Daoy (cell line): ENCODE data around the gene DEFB123. TPM values are rescaled to one million over a fixed set of nuclear protein-coding genes. Genes with fewer than 3 reads are reported as not detected.
A peak's percentile ranks its signal among the peaks of the same experiment; 100 is the strongest.
"Not testable (repeated sequence)": the region's sequence is repeated elsewhere in the genome, so short reads cannot be mapped to it uniquely, and the experiment has no call there.

Experiments used
- DNase-seq: peaks from one replicate; pipeline ENCODE4 v3.0.0-alpha.2; 2015; ENCODE audit warnings: low read depth
- total RNA-seq: library from RNA; depleted of rRNA; stranded (reverse); fragments of >200 nt; shearing (Covaris generic); gene quantifications from 2 replicates; pipeline ENCODE4 v1.2.3, GENCODE V29; 2014; rRNA removed

Gene DEFB123, protein sequence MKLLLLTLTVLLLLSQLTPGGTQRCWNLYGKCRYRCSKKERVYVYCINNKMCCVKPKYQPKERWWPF
- not detected in 2 replicates for total RNA-seq

DNA sequence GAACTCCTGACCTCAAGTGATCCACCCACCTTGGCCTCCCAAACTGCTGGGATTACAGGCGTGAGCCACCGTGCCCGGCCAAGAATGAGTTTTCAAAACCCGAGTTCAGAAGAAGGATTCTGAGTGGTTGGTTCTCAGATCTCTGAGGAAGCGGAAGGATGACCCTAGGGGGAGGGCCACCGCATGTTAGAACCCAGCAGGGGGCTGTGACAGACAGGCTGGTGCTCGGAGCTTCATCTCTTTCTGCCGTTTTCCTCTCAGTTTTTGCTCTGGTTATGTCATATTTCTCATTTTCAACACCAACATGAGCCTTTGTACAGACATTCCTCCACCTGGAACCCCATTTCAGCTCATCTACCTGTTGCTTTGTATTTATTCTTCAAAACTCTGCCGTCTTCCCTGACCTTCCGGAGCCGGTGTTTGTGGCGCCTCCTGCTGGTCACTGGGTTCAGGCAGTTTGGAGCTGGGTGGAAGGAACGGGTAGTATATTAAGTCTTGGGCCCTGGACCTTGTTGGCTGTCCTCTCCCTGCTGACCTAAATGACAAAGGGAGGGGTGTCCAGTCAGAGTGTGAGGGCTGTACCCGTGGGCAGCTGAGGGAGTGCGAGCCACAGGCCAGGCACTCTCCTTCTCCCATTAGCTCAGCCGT lies at the start of gene DEFB123:
Gene DEFB123, plus strand, starts transcription at position 621 of the 648 bp plus-strand sequence. CDS start 67 bp downstream, outside the sequence.
- DNase-seq, result peak; percentile 7

DNA sequence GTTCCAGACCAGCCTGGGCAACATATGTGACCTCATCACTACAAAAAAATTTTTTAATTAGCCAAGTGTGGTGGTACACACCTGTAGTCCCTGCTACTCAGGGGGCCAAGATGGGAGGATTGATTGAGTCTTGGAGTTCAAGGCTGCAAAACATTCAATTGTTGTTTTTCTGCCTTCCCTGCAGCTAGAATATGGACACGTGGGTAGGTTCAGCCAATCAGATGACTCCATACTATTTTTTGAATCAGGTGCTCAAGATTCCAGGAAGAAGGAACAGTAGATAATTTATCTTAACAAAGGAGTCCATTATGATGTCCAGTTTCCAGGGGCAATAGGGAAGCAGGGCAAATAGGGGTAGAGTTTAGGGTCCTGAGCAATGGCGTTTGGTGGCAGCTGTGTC lies 47.6 kb upstream of the DEFB123 start:
- no peak for DNase-seq

DNA sequence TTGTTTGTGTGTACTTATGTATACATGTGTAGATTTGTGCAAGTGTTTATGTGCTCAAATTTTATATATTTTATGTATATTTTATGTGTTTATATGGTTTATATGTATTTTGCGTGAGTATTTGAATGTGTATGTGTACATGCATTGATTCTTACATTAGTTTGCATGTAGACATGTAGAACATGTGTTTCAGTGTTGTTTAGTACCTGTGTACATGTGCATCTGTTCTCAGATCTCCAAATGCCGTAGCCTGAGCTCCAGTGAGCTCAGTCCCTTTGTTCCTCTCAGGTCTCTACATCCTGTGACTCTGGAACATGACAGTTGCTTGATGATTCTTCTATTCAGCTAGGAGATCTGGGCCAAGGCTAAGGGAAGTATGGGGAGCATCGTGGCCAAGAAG lies 45.5 kb upstream of the DEFB123 start:
- DNase-seq, result no peak

DNA sequence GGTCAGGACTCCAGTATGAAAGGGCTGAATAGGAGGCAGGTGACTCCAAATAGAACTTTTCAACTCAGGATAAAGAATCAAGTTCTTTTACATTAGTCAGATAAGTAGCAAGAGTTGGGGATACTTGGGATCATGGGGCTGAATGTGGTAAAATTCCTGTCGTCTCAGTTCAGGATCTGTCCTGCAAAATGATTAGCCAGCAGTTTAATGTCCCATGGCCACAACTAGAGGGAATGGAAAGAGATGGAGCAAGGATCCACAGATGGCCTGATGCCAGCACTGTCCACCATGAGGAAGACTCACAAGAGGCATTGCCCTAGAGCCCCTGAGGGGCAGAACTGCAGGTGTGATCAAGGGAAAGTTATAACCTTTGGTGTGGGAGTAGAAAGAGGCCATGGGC lies 36.5 kb upstream of the DEFB123 start:
- DNase-seq, result no peak

DNA sequence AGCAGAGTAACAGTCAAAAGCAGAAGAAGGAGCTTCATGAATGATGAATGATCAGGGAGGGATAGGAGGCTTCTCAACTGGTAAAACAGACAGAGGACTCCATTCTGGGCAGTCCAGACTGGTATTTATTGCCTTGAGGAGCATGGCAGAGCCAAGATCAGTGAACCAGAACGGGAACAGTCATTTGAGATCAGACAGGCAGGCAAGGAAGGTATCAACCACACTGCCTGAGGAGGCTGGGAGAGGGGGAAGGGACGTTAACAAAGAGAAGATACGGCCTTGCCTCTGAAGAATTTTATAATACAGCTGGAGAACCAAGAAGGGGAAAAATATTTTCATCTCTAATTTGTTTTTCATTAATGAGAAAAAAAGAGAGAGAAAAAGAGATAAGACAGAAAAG lies 34.3 kb upstream of the DEFB123 start, which contains the start of gene DEFB121:
Gene DEFB121, minus strand, starts transcription at position 101 of the 400 bp plus-strand sequence. Its CDS starts 63 bp downstream, at position 38.
- no peak for DNase-seq

DNA sequence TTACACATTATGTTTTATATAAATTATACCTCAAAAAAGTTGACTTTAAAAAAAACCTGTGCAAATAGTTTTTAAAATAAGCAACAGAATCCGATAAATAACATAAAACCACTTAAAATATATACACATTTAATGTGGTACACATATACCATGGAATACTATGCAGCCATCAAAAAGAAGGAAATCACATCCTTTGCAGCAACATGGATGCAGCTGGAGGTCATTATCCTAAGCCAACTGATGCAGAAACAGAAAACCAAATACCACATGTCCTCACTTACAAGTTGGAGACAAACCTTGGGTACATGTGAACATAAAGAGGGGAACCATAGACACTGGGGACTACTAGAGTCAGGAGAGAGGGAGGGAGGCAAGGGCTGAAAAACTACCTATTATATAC lies 30.4 kb upstream of the DEFB123 start:
- no peak for DNase-seq

DNA sequence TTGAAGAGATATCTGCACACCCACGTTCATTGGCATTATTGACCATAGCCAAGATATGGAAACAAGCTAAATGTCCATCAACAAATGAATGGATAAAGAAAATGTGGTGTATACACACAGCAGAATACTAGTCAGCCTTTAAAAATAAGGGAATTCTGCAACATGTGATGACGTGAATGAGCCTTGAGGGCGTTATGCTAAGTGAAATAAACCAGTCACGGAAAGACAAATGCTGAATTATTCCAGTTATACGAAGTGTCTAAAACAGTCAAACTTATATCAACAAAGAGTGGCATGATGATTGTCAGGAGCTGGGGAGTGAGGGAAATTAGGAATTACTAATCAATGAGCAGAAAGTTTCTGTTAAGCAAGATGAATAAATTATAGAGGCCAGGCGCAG lies 26.1 kb upstream of the DEFB123 start:
- no peak for DNase-seq

DNA sequence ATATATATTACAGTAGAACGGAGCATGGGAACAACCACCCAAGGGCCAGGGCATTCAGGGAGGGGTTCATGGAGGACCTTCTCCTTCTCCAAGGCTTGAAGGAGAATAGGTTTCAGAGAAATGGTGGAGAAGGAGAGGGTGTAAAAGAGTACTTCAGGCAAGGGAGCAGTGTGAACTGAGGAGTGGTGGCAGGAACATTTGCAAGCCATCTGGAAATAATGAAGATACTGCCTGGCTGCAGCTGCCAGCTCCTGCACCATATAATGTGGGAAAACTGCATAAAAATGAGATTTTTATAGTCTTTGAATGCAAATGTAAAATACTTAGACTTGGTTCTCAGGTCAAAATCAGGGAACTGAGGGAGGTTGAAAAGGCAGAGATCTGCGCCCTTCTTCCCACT lies 24.8 kb upstream of the DEFB123 start:
- no peak for DNase-seq

DNA sequence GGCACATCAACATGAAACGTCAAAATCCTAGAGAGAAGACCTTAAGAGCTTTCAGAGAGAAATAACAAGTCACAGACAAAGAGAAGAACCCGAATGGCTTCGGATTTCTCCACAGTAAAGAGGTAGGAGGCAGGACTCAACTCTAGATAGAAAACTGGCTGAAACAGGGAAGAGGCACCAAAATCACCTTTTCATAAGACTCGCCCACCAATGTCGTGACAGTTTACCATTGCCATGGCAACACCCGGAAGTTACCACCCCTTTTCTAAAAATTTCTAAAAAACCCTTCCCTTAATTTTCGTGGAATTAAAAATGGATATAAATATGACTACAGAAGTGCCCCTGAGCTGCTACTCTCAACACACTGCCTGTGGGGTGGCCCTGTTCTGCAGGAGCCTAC lies 22.1 kb upstream of the DEFB123 start:
- no peak for DNase-seq

DNA sequence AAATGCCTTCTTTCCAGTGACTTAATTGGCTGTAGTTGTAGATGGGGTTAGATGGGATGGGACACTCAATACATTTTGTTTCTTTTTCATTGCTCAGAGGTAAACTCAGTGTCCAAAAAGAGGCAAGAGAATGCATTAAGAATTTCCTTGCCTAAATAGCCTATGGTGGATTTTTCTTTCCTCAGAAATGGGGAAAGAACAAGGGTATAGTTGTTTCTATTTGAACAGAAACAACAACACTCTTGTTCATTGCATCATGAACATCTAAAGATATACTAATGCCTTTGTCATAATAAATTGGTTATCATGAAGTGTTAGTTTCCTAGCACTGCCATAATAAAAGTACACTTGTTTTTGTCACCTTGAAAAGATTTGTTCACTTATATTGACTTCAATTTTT lies 14.6 kb upstream of the DEFB123 start:
- DNase-seq, result no peak

DNA sequence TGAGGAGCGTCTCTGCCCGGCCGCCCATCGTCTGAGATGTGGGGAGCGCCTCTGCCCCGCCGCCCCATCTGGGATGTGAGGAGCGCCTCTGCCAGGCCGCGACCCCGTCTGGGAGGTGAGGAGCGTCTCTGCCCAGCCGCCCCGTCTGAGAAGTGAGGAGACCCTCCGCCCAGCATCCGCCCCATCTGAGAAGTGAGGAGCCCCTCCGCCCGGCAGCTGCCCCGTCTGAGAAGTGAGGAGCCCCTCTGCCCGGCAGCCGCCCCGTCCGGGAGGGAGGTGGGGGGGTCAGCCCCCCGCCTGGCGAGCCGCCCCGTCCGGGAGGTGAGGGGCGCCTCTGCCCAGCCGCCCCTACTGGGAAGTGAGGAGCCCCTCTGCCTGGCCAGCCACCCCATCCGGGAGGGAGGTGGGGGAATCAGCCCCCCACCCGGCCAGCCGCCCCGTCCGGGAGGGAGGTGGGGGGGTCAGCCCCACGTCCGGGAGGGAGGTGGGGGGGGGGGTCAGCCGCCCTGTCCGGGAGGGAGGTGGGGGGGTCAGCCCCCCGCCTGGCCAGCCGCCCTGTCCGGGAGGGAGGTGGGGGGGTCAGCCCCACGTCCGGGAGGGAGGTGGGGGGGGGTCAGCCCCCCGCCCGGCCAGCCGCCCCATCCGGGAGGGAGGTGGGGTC lies 13.4 kb upstream of the DEFB123 start:
- not testable (repeated sequence) for DNase-seq

DNA sequence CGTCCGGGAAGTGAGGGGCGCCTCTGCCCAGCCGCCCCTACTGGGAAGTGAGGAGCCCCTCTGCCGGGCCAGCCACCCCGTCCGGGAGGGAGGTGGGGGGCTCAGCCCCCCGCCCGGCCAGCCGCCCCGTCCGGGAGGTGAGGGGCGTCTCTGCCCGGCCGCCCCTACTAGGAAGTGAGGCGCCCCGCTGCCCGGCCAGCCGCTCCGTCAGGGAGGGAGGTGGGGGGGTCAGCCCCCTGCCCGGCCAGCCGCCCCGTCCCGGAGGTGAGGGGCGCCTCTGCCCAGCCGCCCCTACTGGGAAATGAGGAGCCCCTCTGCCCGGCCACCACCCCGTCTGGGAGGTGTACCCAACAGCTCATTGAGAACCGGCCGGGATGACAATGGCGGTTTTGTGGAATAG lies 12.9 kb upstream of the DEFB123 start:
- not testable (repeated sequence) for DNase-seq

DNA sequence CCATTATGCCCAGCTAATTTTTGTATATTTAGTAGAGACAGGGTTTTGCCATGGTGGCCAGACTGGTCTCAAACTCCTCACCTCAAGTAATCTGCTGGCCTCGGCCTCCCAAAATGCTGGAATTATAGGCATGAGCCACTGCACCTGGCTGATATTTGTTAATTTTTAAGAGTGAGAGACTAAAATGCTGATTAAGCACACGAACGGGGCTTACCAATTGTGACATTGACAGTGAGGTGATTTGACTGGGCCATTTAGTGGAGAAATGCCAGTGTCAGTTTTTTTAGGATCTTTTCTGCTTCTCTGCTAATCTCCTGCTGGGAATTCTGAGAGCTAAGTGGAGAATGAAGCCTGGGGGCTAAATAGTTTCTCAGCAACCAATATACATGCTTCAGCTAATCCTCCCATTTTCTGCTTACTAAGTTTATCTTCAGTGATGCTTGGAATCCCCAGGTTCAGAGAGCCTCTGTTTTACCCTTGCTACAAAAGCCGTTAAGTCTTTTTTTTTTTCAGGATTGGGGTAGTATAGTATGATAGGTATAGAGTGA lies 9.8 kb upstream of the DEFB123 start:
- no peak for DNase-seq

DNA sequence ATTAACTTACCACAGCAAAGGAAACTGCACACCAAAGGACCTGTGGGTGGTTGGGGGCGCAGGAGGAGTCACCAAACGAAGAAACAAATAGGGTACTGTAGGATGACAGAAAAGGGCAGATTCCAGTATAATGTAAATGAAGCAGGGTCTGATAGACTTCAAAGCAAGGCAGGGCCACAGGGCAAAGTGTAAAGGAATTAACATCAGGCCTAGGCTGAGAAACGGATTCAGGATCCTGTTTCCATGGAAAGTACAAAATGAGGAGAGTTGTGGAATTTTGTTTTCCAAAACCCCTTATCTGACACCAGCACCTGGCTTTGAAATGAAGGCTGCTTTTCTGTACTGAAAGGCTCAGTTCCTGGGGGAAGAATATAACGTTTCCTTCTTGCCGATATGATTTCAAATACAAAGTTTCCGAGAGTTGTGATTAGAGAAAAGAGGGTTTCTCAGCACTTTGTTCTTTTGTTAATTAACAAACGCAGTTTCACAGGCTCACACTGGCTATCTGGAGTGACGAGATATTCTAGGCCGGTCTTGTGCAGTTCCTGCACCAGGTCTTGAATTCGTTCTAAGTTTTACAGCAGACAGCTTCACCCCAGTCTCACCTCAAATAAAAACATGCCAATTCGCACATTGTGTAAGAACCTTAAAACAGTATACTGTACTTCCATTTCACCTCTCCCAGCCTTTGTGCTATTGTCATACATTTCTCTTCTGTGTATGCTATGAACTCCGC lies 5.8 kb downstream of the DEFB123 start:
- DNase-seq, result no peak

DNA sequence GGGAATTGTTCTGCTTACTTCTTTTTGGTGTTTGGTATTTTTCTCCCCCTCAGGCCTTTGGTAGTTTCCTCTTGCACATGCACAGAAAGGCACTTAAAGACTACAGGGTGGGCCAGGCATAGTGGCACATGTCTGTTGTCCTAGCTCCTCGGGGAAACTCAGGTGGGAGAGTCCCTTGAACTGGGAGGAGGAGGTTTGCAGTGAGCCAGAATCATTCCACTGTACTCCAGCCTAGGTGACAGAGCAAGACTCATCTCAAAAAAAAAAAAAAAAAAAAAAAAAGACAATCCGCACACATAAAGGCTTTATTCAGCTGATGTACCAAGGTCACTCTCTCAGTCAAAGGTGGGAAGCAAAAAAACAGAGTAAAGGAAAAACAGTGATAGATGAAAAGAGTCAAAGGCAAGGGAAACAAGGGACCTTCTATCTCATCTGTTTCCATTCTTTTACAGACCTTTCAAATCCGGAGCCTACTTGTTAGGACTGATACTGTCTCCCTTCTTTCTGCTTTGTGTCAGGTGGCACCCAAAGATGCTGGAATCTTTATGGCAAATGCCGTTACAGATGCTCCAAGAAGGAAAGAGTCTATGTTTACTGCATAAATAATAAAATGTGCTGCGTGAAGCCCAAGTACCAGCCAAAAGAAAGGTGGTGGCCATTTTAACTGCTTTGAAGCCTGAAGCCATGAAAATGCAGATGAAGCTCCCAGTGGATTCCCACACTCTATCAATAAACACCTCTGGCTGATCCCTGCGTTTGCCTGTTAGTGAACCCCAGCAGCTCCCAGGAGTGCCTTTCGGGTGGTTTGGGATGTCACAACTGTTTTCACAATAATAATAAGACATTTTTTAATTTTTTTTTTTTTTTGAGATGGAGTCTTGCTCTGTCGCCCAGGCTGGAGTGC lies 9.3 kb downstream of the DEFB123 start:
- no peak for DNase-seq

DNA sequence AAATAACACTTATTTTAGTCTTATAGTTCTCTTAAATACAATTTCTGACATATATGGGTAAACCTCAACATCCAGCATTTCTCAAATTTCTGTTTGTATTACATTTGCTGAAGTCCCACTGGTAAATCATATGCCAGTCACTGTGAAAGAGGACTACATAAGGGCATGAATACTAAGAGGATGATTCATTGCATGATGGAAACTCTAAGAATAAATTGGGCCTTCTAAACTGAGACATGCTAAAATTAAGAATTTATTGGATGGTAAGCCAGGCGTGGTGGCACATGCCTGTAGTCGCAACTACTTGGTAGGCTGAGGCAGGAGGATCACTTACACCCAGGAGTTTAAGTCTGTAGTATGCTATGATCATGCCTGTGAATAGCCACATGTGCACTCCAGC lies 12.1 kb downstream of the DEFB123 start:
- DNase-seq, result no peak

DNA sequence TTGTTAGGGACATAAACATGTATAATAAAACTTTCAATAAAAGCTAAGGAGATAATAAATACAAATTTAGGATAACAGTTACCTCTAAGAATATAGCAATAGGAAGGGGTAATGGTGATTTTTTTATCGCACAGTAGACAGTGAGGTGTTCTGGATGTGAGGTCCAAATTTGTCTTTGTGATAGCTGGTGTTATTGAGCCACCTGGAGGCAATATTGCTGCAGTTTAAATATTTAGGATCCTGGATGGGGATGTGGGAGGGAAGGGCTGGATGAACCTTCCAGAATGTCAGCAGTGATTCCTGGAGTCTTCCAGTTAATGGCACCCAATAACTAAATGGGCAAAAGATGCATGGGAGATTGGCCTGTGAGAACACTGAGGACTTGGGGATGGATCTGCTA lies 13.9 kb downstream of the DEFB123 start:
- no peak for DNase-seq

DNA sequence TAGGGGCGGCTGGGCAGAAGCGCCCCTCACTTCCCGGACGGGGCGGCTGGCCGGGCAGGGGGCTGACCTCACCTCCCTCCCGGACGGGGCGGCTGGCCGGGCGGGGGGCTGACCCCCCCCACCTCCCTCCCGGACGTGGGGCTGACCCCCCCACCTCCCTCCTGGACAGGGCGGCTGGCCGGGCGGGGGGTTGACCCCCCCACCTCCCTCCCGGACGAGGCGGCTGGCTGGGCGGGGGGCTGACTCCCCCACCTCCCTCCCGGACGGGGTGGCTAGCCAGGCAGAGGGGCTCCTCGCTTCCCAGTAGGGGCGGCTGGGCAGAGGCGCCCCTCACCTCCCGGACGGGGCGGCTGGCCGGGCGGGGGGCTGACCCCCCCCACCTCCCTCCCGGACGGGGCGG lies 30.5 kb downstream of the DEFB123 start:
- DNase-seq, result not testable (repeated sequence)

DNA sequence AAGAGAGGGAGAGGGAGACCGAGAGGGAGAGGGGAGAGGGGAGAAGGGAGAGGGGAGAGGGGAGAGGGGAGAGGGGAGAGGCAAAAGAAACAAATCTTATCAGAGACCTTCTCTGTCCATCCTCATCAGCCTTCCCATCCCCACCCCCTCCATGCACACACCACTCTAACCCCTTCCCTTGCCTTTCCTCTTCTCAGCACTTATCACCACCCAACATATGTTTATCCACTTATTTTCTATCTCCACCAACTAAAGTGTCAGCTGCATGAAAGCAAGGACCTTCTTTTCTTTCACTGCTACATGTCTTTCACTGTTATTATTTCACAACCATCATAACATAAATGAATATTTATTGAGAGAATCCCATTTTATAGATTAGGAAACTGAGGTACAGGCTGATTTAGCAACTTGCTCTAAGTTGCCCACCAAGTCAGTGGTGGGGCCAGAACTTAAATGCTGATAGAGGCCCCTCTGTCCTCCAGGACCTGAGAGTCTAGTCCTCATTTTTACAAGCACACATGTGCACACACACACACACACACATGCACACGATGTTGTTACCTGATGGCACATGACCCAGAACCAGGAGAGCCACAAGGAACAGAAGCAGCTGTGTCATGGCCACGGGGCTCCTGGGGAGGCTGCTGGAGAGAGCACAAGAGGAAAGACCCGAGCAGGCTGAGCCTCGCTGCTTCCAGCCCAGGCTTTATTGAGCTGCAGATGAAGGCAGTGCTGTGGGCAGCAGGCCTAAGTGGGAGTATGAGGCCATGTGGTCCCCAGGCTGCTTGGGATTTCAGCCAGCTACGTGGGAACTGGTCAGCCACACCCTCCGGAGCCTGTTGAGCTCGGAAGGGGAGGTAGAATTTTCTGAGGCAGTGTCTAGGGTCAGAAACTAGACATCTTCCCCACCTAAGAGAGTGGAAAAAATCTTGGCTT lies 32.2 kb downstream of the DEFB123 start:
- DNase-seq, result no peak
